GM10266 (cell line): ENCODE data around the gene GNG13.
"Not testable (repeated sequence)": the region's sequence is repeated elsewhere in the genome, so short reads cannot be mapped to it uniquely, and the experiment has no call there.

Experiments
- DNase-seq: peaks from one replicate; pipeline ENCODE4 v3.0.0; 2012; ENCODE audit errors: extremely low spot score
- CTCF ChIP-seq: IDR thresholded peaks from 2 replicates; pipeline ENCODE4 v1.5.1; 2012; ENCODE audit warnings: mild to moderate bottlenecking, low read depth; ENCODE audit not compliant: control insufficient read depth, insufficient read depth; ENCODE audit errors: missing control alignments

GNG13 gene

GRCh38 chr16:754656-755055, 45.9 kb downstream of the GNG13 start:
- no peak for TF ChIP-seq CTCF
- DNase-seq = no peak

- not testable (repeated sequence) for DNase-seq
These were observed 46.4 kb downstream of the GNG13 start for GRCh38 chr16:754121-754607.

GRCh38 chr16:752007-752312, 48.6 kb downstream of the GNG13 start:
- no peak for DNase-seq
- no peak for TF ChIP-seq CTCF

GRCh38 chr16:751152-752006, 49.2 kb downstream of the GNG13 start:
- DNase-seq = no peak
- no peak for TF ChIP-seq CTCF

- TF ChIP-seq CTCF = no peak
These were observed 50.0 kb downstream of the GNG13 start for GRCh38 chr16:750485-750884.

GRCh38 chr16:749010-749409, 51.5 kb downstream of the GNG13 start:
- no peak for TF ChIP-seq CTCF
- no peak for DNase-seq

More at GRCh38 chr16:750485-750884, 50.0 kb downstream of the GNG13 start:
- no peak for DNase-seq
